GM23248 (cell line): ENCODE results near the gene IRF1. TPM values are rescaled to one million over a fixed set of nuclear protein-coding genes. Genes with fewer than 3 reads are reported as not detected.

Experiments
- DNase-seq: peaks from one replicate; pipeline ENCODE4 v3.0.0-alpha.2; 2015
- H2AFZ ChIP-seq: fragments of 200-600 bp; sonication (generic); 2 replicates; pipeline ENCODE4 v1.6.1; 2016; ENCODE audit warnings: antibody characterized with exemption
- H3F3A ChIP-seq: fragments of 200-600 bp; sonication (generic); 2 replicates; pipeline ENCODE4 v1.6.1; 2016; ENCODE audit warnings: mild to moderate bottlenecking, antibody characterized with exemption, mixed run types; ENCODE audit not compliant: insufficient read depth
- H3K27ac ChIP-seq: fragments of 200-600 bp; sonication (generic); 2 replicates; pipeline ENCODE4 v1.5.1; 2016; ENCODE audit warnings: mild to moderate bottlenecking
- H3K27me3 ChIP-seq: fragments of 200-600 bp; sonication (generic); replicated peaks from 2 replicates; pipeline ENCODE4 v1.6.1; 2016; ENCODE audit warnings: mild to moderate bottlenecking; ENCODE audit not compliant: insufficient read depth
- H3K36me3 ChIP-seq: fragments of 200-600 bp; sonication (generic); 2 replicates; pipeline ENCODE4 v1.6.1; 2016; ENCODE audit warnings: low read depth, mild to moderate bottlenecking
- H3K4me1 ChIP-seq: fragments of 200-600 bp; sonication (generic); 2 replicates; pipeline ENCODE4 v1.6.1; 2016; ENCODE audit warnings: mild to moderate bottlenecking; ENCODE audit not compliant: insufficient read depth
- H3K4me2 ChIP-seq: fragments of 200-600 bp; sonication (generic); one replicate; pipeline ENCODE4 v1.6.1; 2016; ENCODE audit warnings: mild to moderate bottlenecking; ENCODE audit not compliant: unreplicated experiment
- H3K4me3 ChIP-seq: fragments of 200-600 bp; sonication (generic); 2 replicates; pipeline ENCODE4 v1.5.1; 2016; ENCODE audit warnings: mild to moderate bottlenecking
- H3K79me2 ChIP-seq: fragments of 200-600 bp; sonication (generic); 2 replicates; pipeline ENCODE4 v1.6.1; 2016; ENCODE audit warnings: mild to moderate bottlenecking; ENCODE audit not compliant: insufficient read depth
- H3K9ac ChIP-seq: fragments of 200-600 bp; sonication (generic); 2 replicates; pipeline ENCODE4 v1.6.1; 2016; ENCODE audit warnings: mild to moderate bottlenecking
- H3K9me2 ChIP-seq: fragments of 200-600 bp; sonication (generic); 2 replicates; pipeline ENCODE4 v1.6.1; 2016; ENCODE audit warnings: mixed run types, mild to moderate bottlenecking, moderate library complexity; ENCODE audit not compliant: insufficient read depth
- H3K9me3 ChIP-seq: fragments of 200-600 bp; sonication (generic); one replicate; pipeline ENCODE4 v1.6.1; 2017; ENCODE audit warnings: low read depth
- H4K20me1 ChIP-seq: fragments of 200-600 bp; sonication (generic); 2 replicates; pipeline ENCODE4 v1.6.0; 2016; ENCODE audit not compliant: insufficient read depth
- EZH2 ChIP-seq: fragments of 200-600 bp; sonication (generic); IDR thresholded peaks from 2 replicates; pipeline ENCODE4 v1.6.1; 2018; ENCODE audit warnings: antibody characterized with exemption, mild to moderate bottlenecking; ENCODE audit not compliant: insufficient read depth, poor library complexity, severe bottlenecking
- EZH2phosphoT487 ChIP-seq: fragments of 200-600 bp; sonication (generic); IDR thresholded peaks from 2 replicates; pipeline ENCODE4 v1.6.1; 2018; ENCODE audit warnings: antibody characterized with exemption, moderate library complexity, mild to moderate bottlenecking, low read depth; ENCODE audit not compliant: insufficient read depth
- WGBS, 2 experiments: methylation state at CpG; one replicate each; pipeline ENCODE4 v1.1.6; 2015 to 2017; ENCODE audit warnings: low lambda C conversion rate in 2 of 2, low coverage in 1 of 2; ENCODE audit errors: missing lambda C conversion rate in 2 of 2; 5-methylcytosine and 5-hydroxymethylcytosine counted together
- in situ Hi-C: fragments of 300-500 bp; cut with MboI; formaldehyde crosslinking; loops from 2 replicates; pipeline ENCODE4 v1.15.0; 2020
- polyA plus RNA-seq: library from polyadenylated mRNA; unstranded; fragments of >200 nt; fragmentation: Nextera tagmentation; extraction: Ambion mirVana; gene quantifications from 2 replicates; pipeline ENCODE4 v1.2.1, GENCODE V29; 2016
- total RNA-seq: library from RNA; depleted of rRNA; stranded (reverse); fragments of >200 nt; shearing (Covaris generic); gene quantifications from 2 replicates; pipeline ENCODE4 v1.2.3, GENCODE V29; 2014

The IRF1 gene
- total and polyA plus RNA-seq, 2 experiments from 2014 or later: 6.2 to 22.2 TPM

- in situ Hi-C loops: no loop called here
- WGBS, 2 experiments: 81 to 90% methylated on average over 5 of the region's 5 CpGs
- no peaks in the 10 kb centered on the region for H3K9me2 ChIP-seq
- no peak overlapping the region for H3K4me3 ChIP-seq
- H2AFZ ChIP-seq: no peak overlapping the region
- H3K27ac ChIP-seq: no peak overlapping the region
- no peaks in the 10 kb centered on the region for H3K27me3 ChIP-seq
- TF ChIP-seq EZH2phosphoT487 (no peak), EZH2 (no peak)
- H3K9ac ChIP-seq: no peak overlapping the region
- no peaks in the 10 kb centered on the region for H3K4me1 ChIP-seq
- H3K79me2 ChIP-seq: no peaks in the 10 kb centered on the region
- DNase-seq: no peak
- peaks cover 21% of the 10 kb centered on the region for H3K36me3 ChIP-seq
- H3K9me3 ChIP-seq: no peaks in the 10 kb centered on the region
- H4K20me1 ChIP-seq: no peaks in the 10 kb centered on the region
- 0 out of 2 replicates have a peak, but pooled peaks cover 5% of the 10 kb centered on the region for H3F3A ChIP-seq
- H3K4me2 ChIP-seq: no peak overlapping the region
Observed at GRCh38 chr5:132480546-132480892, 10.1 kb downstream of the IRF1 start.

DNA sequence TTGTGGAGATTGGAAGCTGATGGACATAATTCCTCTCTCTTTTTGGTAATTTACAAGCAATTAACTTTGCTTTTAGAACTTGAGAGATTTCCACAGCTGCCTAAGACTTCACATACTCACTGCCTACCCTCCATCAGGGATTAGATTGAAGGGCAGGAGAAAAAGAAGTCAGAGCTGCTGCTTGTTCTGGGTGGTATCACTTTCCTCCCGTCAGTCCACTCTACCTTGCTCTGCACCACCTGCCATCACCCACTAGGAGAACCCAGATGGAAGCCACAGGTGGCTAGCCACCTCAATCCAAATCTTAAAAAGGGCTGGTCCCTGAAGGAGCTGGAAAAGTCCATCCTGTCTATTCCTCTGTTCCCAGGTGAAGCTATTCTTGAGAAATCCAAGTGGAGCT, 10.5 kb downstream of the IRF1 start:
- no peak overlapping the region for H3K4me2 ChIP-seq
- no peak for DNase-seq
- WGBS, 2 experiments: 85 to 100% methylated on average over 1 of the region's 1 CpG
- no peaks in the 10 kb centered on the region for H3K9me2 ChIP-seq
- no peaks in the 10 kb centered on the region for H3K9me3 ChIP-seq
- no peaks in the 10 kb centered on the region for H4K20me1 ChIP-seq
- H2AFZ ChIP-seq: no peak overlapping the region
- no peaks in the 10 kb centered on the region for H3K4me1 ChIP-seq
- no peak overlapping the region for H3K27ac ChIP-seq
- in situ Hi-C loops: no loop called here
- 0 out of 2 replicates have a peak, but pooled peaks cover 5% of the 10 kb centered on the region for H3F3A ChIP-seq
- no peaks in the 10 kb centered on the region for H3K79me2 ChIP-seq
- no peaks in the 10 kb centered on the region for H3K27me3 ChIP-seq
- TF ChIP-seq EZH2 (no peak), EZH2phosphoT487 (no peak)
- peaks cover 17% of the 10 kb centered on the region for H3K36me3 ChIP-seq
- H3K4me3 ChIP-seq: no peak overlapping the region
- no peak overlapping the region for H3K9ac ChIP-seq

- TF ChIP-seq EZH2phosphoT487: no peak
- no peak for TF ChIP-seq EZH2
- 0 out of 2 replicates have a peak, but pooled peaks cover 5% of the 10 kb centered on the region for H3F3A ChIP-seq
- H3K4me2 ChIP-seq: no peak overlapping the region
- no peaks in the 10 kb centered on the region for H3K27me3 ChIP-seq
- H3K27ac ChIP-seq: no peak overlapping the region
- H2AFZ ChIP-seq: no peak overlapping the region
- no peaks in the 10 kb centered on the region for H3K79me2 ChIP-seq
- in situ Hi-C loops: no loop called here
- H3K4me3 ChIP-seq: no peak overlapping the region
- DNase-seq: no peak
- no peaks in the 10 kb centered on the region for H3K9me2 ChIP-seq
- H3K9ac ChIP-seq: no peak overlapping the region
- WGBS, 2 experiments: 87 to 92% methylated on average over 3 of the region's 3 CpGs
- no peaks in the 10 kb centered on the region for H4K20me1 ChIP-seq
- H3K36me3 ChIP-seq: peaks cover 11% of the 10 kb centered on the region
- H3K9me3 ChIP-seq: no peaks in the 10 kb centered on the region
- no peaks in the 10 kb centered on the region for H3K4me1 ChIP-seq
Observed at GRCh38 chr5:132479111-132479951, 11.2 kb downstream of the IRF1 start.

DNA sequence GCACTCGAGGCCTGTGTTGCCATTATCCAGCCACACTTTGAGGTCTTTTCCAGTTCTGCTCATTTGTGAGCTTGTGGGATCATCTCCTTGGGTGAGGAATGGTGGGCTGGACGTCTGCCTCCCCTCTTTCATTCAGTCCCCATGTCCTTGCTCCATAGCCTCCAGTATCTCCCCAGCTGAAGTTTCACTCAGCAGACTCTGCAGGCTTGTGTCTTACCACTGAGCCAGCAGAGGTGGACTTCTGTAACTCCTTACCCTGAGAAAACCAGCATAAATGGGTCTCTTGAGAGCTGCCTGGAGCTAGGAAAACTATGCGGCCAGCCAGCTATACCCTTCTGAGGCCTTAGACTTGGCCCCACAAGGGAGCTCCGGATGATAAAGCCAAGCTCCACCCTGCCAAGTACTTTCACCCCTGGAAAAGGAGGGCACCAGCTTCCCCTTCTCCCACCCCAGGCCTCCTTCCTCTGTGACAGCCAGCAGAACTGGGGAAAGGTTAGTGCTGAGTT, 12.2 kb downstream of the IRF1 start:
- Histone ChIP-seq H3K9ac (no peak overlapping the region), H3K4me3 (no peak overlapping the region), H3K9me3 (no peaks in the 10 kb centered on the region), H3F3A (0 out of 2 replicates have a peak, but pooled peaks cover 5% of the 10 kb centered on the region), H2AFZ (no peak overlapping the region), H3K27ac (no peak overlapping the region), H3K79me2 (no peaks in the 10 kb centered on the region), H3K4me1 (no peaks in the 10 kb centered on the region), H4K20me1 (no peaks in the 10 kb centered on the region), H3K27me3 (no peaks in the 10 kb centered on the region), H3K4me2 (no peak overlapping the region), H3K9me2 (no peaks in the 10 kb centered on the region), H3K36me3 (peaks cover 9% of the 10 kb centered on the region)
- 87 to 92% methylated on average over 4 of the region's 4 CpGs for WGBS, 2 experiments
- in situ Hi-C loops: no loop called here
- no peak for DNase-seq
- TF ChIP-seq EZH2phosphoT487: no peak
- no peak for TF ChIP-seq EZH2
